Measurements from ENCODE around the gene PSG6.
A peak's percentile ranks its signal among the peaks of the same experiment; 100 is the strongest.
"Not testable (repeated sequence)": the region's sequence is repeated elsewhere in the genome, so short reads cannot be mapped to it uniquely, and the experiment has no call there.

PSG6 gene
- total RNA-seq: 0 to 0.19 (median 0) reads per million in 18 experiments

- not testable (repeated sequence) for DNase-seq
Observed at GRCh38 chr19:42917634-42918033, at the start of gene PSG6. Gene PSG6, minus strand, starts transcription at chr19:42917894. Its CDS starts 102 bp downstream, at chr19:42917792.

GRCh38 chr19:42965176-42965575, 47.5 kb upstream of the PSG6 start:
- DNase-seq: no peak

DNA sequence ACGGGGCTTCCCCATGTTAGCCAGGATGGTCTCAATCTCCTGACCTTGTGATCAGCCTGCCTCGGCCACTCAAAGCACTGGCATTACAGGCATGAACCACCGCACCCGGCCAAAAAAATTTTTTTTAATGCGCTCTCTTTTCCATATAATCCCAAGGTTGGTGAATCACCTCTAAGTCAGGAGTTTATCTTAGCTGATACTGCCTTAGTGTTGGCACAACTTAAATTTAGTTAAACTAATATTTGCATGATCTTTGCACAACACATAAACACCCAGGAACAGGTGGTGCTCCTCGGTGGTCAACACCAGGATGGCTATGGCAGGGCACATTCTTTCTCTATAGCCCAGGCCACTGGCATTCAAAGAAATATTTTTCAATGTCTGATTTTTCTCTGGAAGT, 43.4 kb upstream of the PSG6 start:
- no peak for DNase-seq

- not testable (repeated sequence) for DNase-seq
Observed at GRCh38 chr19:42952126-42952525, 34.4 kb upstream of the PSG6 start.

- DNase-seq: not testable (repeated sequence)
Observed at GRCh38 chr19:42951476-42951875, 33.8 kb upstream of the PSG6 start.

DNA sequence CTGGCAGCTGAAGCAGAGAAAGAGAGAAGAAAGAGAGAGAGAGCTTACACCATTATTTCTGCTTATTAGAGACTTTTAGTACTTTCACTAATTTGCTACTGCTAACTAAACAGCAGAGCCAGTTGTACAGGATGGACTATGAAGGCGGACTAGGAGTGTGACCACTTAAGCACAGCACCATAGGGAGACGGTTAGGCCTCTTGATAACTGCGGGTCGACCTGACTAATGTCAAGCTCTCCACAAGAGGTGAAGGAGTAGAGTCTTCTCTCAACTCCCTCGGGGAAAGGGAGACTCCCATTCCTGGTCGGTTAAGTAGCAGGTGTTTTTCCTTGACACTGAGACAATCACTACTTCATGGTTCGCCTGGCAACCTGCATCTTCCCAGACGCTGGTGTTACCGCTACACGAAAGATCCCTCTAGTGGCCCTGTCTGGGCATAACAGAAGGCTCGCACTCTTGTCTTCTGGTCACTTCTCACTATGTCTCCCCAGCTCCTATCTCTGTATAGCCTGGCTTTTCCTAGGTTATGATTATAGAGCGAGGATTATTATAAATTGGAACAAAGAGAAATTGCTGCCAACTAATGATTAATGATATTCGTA, 24.6 kb upstream of the PSG6 start:
- DNase-seq: peak in 1 of 2 donors; percentile 0

DNA sequence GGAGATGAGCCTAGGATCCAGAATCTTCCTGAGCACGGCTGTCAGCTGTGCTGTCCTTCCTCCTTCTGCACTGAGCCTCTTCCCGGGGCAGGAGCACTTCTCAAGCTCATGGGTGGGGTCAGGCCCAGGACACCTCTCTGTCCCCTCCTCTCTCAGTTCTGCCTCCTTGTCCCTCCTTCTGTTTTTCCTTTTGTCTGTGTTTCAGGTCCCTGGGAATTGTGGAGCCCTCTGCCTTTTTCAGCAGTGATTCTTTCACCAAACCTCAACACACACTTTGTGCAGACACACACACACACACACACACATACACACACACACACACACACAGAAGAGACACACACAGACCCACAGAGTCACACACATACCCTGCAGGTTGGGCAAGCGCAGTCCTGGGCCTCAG, 19.4 kb upstream of the PSG6 start, which contains the start of gene PSG7:
Gene PSG7 (minus strand): TSS at position 101 of the 400 bp plus-strand sequence. CDS start 131 bp downstream, outside the sequence.
- DNase-seq: not testable (repeated sequence)

DNA sequence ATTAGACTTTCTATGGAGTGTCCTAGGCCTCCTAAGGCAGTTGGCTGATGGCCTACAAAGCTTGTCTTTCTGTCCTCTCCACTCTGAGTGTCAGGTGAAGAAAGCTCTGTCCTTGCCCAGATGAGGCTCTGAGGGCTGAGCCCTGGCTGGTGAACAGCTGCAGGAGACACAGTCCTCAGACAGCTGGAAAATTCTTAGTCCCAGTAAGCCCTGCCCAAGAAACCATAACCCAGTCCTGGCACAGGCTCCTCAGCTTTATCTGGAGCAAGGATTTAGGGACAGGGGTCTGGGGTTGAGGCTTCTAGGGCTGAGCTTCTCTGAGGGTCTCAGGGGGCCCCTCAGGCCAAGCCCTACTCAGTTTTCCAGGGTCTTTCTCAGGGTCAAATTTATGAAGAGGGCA, 17.0 kb upstream of the PSG6 start:
- DNase-seq: not testable (repeated sequence)

DNA sequence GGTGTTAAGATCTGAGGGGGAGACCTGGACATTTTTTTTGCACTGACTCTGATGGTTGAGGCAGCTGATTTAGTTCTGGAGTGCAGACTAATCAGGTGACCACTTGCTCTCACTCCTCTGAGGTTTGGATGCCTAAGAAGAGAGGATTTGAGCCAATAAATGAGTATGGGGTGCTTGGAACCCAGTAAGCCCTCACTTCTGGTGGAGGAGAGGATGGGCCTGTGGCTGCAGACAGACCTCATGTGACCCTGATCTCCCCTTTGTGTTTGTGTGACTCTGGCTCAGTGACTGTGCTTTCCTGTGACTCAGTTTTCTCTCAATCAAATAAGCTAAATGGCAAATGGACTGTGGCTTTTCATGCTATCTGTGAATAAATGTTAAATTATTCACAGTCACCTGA, 16.5 kb upstream of the PSG6 start:
- not testable (repeated sequence) for DNase-seq

- DNase-seq: not testable (repeated sequence)
Observed at GRCh38 chr19:42933412-42933811, 15.7 kb upstream of the PSG6 start.

DNA sequence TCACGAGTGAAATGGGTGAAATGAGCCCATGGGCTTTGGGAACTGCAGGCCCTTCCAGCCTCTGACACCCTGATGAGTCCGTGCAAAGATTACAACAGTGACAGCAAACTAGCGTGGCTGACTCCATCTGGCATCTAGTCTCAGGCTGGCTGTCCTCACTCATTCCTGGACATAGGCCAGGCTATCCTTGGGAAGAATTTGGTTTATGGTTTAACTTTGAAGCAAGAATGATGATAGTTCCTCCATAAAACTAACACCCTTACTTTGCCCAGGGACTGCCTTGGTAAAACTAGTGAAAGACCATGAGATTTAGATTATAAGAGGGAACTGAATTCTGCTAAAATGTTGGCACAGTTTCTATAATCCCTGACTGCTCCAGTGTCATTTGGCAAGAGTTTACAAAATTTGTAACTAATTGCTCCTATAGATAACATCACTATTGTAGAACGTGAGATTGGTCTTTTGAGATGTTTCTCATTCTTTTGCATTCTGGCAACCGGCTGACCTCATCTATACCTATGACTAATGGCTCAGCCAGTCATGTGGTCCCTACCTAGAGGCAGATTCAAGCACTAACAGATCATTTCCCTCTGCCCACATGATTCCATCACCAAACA, 14.9 kb upstream of the PSG6 start:
- DNase-seq: not testable (repeated sequence)

DNA sequence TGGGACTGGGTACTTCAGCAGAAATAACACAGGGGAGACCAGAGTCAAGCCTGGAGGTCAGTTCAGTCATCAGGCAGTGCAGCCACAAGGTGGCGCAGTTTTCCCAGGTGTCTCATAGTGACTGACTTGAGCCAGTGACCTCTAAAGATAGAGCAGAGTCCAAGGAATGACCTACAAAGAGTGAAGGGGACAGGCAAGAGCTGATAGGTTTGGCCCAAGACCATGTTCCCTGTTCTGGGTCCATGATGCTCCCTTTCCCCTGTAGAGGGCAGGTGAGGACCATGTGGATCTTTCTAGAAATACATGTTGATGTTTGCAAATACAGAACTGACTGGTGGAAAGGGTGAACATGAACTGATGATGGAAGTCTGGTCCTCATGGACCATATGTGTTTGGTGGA, 12.5 kb upstream of the PSG6 start:
- peak in 1 of 2 donors; percentile 1 for DNase-seq

- DNase-seq: no peak
Observed at GRCh38 chr19:42928896-42929295, 11.2 kb upstream of the PSG6 start.

- DNase-seq: no peak
Observed at GRCh38 chr19:42926781-42927180, 9.1 kb upstream of the PSG6 start.

DNA sequence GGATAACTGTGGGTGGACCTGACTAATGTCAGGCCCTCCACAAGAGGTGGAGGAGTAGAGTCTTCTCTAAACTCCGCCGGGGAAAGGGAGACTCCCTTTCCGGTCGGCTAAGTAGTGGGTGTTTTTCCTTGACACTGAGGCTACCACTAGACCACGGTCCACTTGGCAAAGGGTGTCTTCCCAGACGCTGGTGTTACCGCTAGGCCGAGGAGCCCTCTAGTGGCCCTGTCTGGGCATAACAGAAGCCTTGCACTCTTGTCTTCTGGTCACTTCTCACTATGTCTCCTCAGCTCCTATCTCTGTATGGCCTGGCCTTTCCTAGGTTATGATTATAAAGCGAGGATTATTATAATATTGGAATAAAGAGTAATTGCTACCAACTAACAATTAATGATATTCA, 5.4 kb upstream of the PSG6 start:
- peak; percentile 10 to 43 for DNase-seq

DNA sequence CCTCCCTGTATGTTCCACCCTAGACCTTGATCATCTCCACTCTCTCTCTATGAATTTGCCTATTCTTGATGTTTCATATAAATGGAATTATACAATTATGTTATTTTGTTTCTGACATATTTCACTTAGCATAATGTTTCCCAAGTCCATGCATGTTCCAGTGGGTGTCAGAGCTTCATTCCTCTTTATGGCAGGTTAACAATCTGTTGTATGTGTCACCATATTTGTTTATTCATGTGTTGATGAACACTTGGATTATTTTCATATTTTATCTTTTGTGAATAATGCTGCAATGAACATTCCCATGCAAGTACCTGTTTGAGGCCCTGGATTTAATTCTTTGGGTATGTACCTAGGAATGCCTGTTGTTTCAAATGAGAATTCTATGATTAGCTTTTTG, 3.3 kb upstream of the PSG6 start:
- DNase-seq: not testable (repeated sequence)

- DNase-seq: no peak
Observed at GRCh38 chr19:42919757-42920079, 2.0 kb upstream of the PSG6 start.

DNA sequence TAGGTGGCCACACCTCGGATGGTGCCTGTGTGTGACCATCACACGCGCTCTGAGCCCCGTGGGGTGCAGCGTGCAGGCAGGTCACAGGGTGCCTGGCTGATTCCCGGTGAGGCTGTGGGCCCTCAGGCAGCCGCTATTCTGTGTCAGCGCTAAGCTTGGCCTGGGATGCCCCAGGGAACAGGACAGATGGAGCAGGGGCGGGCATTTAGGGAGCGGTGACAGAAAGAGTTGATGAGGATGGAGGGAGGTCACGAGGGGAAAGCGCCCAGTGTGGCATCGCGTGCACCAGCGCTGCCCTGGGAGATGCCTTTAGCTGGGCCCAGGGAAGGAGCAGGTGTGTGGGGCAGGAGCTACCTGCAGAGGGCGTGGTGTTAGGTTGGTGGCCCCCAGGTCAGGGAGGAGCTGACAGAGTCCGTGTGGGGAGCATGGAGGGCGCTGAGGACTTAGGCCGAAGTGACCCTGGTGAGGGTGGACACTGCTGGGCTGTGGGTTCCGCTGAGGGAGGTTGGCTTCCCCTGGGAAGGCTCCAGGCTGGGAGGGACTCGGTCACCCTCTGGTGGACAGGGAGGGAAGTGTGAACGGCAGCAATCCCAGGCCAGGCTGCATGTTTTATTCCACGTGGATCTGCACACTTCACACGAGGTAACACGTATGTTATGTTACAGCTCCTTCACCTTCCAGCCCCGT, 1.5 kb upstream of the PSG6 start:
- not testable (repeated sequence) for DNase-seq

- not testable (repeated sequence) for DNase-seq
Observed at GRCh38 chr19:42918377-42919069, 829 bp upstream of the PSG6 start.

DNA sequence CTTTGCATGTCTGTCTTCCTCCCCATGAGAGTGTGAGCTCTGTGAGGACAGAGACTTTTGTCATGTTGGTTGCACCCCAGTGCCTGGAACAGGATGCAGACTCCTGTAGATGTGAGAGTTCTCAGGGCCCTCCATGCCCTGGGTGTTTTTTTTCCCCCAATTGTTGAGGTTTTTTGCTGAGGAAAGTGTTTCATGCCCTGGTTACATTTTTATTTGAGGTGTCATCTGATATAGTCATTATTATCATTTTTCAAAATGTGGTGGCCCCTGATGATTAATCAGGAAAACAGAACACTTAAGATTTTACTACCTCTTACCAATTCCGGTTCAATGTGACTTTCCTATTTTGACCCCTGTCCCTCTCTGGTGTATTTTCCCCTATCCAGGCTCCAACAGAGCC, 763 bp downstream of the PSG6 start:
- not testable (repeated sequence) for DNase-seq

GRCh38 chr19:42913516-42913915, 4.2 kb downstream of the PSG6 start:
- not testable (repeated sequence) for DNase-seq

- DNase-seq: not testable (repeated sequence)
Observed at GRCh38 chr19:42912941-42913340, 4.8 kb downstream of the PSG6 start.

- DNase-seq: not testable (repeated sequence)
Observed at GRCh38 chr19:42911731-42912130, 6.0 kb downstream of the PSG6 start.
